H1 (cell line): ENCODE results near the gene ALDOC. TPM values are rescaled to one million over a fixed set of nuclear protein-coding genes. Genes with fewer than 3 reads are reported as not detected.

Experiments
- CTCF ChIA-PET: fragments of 300-600 bp; sonication (Branson Sonifier 250); formaldehyde crosslinking; loops from one replicate; lab custom pipeline; 2021; ENCODE audit not compliant: partially characterized antibody; lab: Charles Lee
- POLR2A ChIA-PET: fragments of 300-600 bp; sonication (Branson Sonifier 250); formaldehyde crosslinking; loops from one replicate; lab custom pipeline; 2021; ENCODE audit warnings: inconsistent platforms; ENCODE audit not compliant: partially characterized antibody; lab: Charles Lee
- DNase-seq, 2 experiments: peaks; one replicate each; pipeline versions ENCODE4 v3.0.0 to v3.0.0-alpha.2; 2010 to 2022; ENCODE audit warnings: low spot score in 2 of 2, low read depth in 1 of 2, mixed read lengths in 1 of 2
- FAIRE-seq: peaks from 2 replicates; lab custom pipeline; 2011; peaks lifted over from hg19 to GRCh38; lab: Jason Lieb, UNC
- H2AFZ ChIP-seq: 2 replicates; pipeline ENCODE4 v1.8.1; 2012; ENCODE audit warnings: low read length, inconsistent platforms
- H2AK5ac ChIP-seq: 2 replicates; pipeline ENCODE4 v1.6.1; 2013; ENCODE audit warnings: low read depth, low read length
- H2BK120ac ChIP-seq: replicated peaks from 2 replicates; pipeline ENCODE3; 2013; ENCODE audit warnings: low read depth, low read length, inconsistent platforms
- H2BK12ac ChIP-seq: 2 replicates; pipeline ENCODE4 v1.6.1; 2013; ENCODE audit warnings: low read depth, low read length
- H2BK15ac ChIP-seq: 2 replicates; pipeline ENCODE4 v1.6.1; 2013; ENCODE audit warnings: low read length
- H2BK20ac ChIP-seq: 2 replicates; pipeline ENCODE4 v1.6.1; 2013; ENCODE audit warnings: low read length
- H2BK5ac ChIP-seq: 2 replicates; pipeline ENCODE4 v1.6.1; 2013; ENCODE audit warnings: low read depth, low read length
- H3K14ac ChIP-seq: 2 replicates; pipeline ENCODE4 v1.6.1; 2013; ENCODE audit warnings: inconsistent platforms; ENCODE audit not compliant: insufficient read length
- H3K18ac ChIP-seq: 2 replicates; pipeline ENCODE4 v1.6.1; 2013; ENCODE audit warnings: low read length; ENCODE audit errors: extremely low read depth
- H3K23ac ChIP-seq: 2 replicates; pipeline ENCODE4 v1.6.1; 2013; ENCODE audit warnings: inconsistent platforms; ENCODE audit not compliant: insufficient read length
- H3K23me2 ChIP-seq: 2 replicates; pipeline ENCODE4 v1.6.1; 2013; ENCODE audit warnings: low read depth, low read length
- H3K27ac ChIP-seq: 2 replicates; pipeline ENCODE4 v1.6.1; 2011; ENCODE audit warnings: low read depth, low read length, inconsistent platforms
- H3K27me3 ChIP-seq, 4 experiments: replicated peaks in 1 of 4; 1 replicate in 1 of 4; 2 replicates in 3 of 4; pipeline versions ENCODE4 v1.6.1 to v1.8.1; 2011 to 2013; ENCODE audit warnings: low read length in 3 of 4, mild to moderate bottlenecking in 3 of 4, inconsistent platforms in 2 of 4, mixed read lengths in 2 of 4, moderate library complexity in 1 of 4; ENCODE audit not compliant: control insufficient read depth in 3 of 4, insufficient read depth in 3 of 4; ENCODE audit errors: extremely low read depth in 1 of 4
- H3K36me3 ChIP-seq, 4 experiments: 2 replicates each; pipeline versions ENCODE4 v1.6.1 to v1.8.1; 2011 to 2013; ENCODE audit warnings: mild to moderate bottlenecking in 4 of 4, low read length in 3 of 4, moderate library complexity in 2 of 4, control low read depth in 1 of 4, inconsistent platforms in 1 of 4; ENCODE audit not compliant: insufficient read depth in 4 of 4, control insufficient read depth in 2 of 4
- H3K4ac ChIP-seq: replicated peaks from 2 replicates; pipeline ENCODE3; 2013; ENCODE audit warnings: low read length, low read depth, mixed read lengths, inconsistent platforms; ENCODE audit not compliant: insufficient read length
- H3K4me1 ChIP-seq, 4 experiments: replicated peaks in 1 of 4; 1 replicate in 1 of 4; 2 replicates in 3 of 4; pipeline versions ENCODE4 v1.6.1 to v1.8.1; 2011 to 2013; ENCODE audit warnings: low read length in 3 of 4, inconsistent platforms in 2 of 4, mixed read lengths in 1 of 4; ENCODE audit not compliant: insufficient read depth in 4 of 4, control insufficient read depth in 3 of 4
- H3K4me2 ChIP-seq, 2 experiments: 2 replicates each; pipeline versions ENCODE4 v1.6.1 to v1.8.1; 2011 to 2013; ENCODE audit warnings: low read depth in 2 of 2, low read length in 2 of 2, control low read depth in 1 of 2, inconsistent platforms in 1 of 2, mild to moderate bottlenecking in 1 of 2; ENCODE audit not compliant: insufficient read depth in 1 of 2
- H3K4me3 ChIP-seq, 4 experiments: fragments of 200-600, 300-600 bp in 1 of 4; sonication (generic), shearing (Covaris generic), sonication (Bioruptor Twin) in 1 of 4; 2 replicates each; pipeline versions ENCODE4 v1.5.1 to v1.8.1; 2011 to 2016; ENCODE audit warnings: low read length in 4 of 4, low read depth in 3 of 4, control low read depth in 2 of 4, inconsistent platforms in 2 of 4, mild to moderate bottlenecking in 2 of 4, mixed read lengths in 1 of 4, moderate library complexity in 1 of 4; ENCODE audit not compliant: insufficient read depth in 2 of 4; ENCODE audit errors: extremely low read depth in 1 of 4
- H3K56ac ChIP-seq: replicated peaks from 2 replicates; pipeline ENCODE3; 2013; ENCODE audit warnings: low read depth, mild to moderate bottlenecking, mixed read lengths, low read length, inconsistent platforms; ENCODE audit not compliant: insufficient read length
- H3K79me1 ChIP-seq: 2 replicates; pipeline ENCODE4 v1.6.1; 2013; ENCODE audit warnings: low read depth, low read length, control low read depth
- H3K79me2 ChIP-seq, 2 experiments: 2 replicates each; pipeline versions ENCODE4 v1.6.1 to v1.8.1; 2012 to 2013; ENCODE audit warnings: low read length in 2 of 2, mild to moderate bottlenecking in 2 of 2, inconsistent platforms in 1 of 2; ENCODE audit not compliant: insufficient read depth in 2 of 2, control insufficient read depth in 1 of 2
- H3K9ac ChIP-seq, 4 experiments: replicated peaks in 1 of 4; 1 replicate in 1 of 4; 2 replicates in 3 of 4; pipeline versions ENCODE4 v1.6.1 to v1.8.1; 2011 to 2013; ENCODE audit warnings: low read depth in 3 of 4, low read length in 3 of 4, control low read depth in 2 of 4, mild to moderate bottlenecking in 2 of 4, moderate library complexity in 2 of 4, inconsistent platforms in 1 of 4; ENCODE audit errors: extremely low read depth in 1 of 4
- H3K9me3 ChIP-seq, 2 experiments: 2 replicates each; pipeline versions ENCODE4 v1.6.1 to v1.8.1; 2012 to 2013; ENCODE audit warnings: mild to moderate bottlenecking in 2 of 2, moderate library complexity in 2 of 2, control low read depth in 1 of 2, inconsistent platforms in 1 of 2, low read depth in 1 of 2, low read length in 1 of 2, mixed read lengths in 1 of 2; ENCODE audit not compliant: insufficient read depth in 2 of 2
- H4K20me1 ChIP-seq, 2 experiments: replicated peaks in 1 of 2; 2 replicates each; pipeline versions ENCODE3 to v1.8.1; 2011 to 2013; ENCODE audit warnings: inconsistent platforms in 2 of 2, low read length in 2 of 2, mild to moderate bottlenecking in 1 of 2; ENCODE audit not compliant: insufficient read depth in 2 of 2, control insufficient read depth in 1 of 2
- H4K5ac ChIP-seq: 2 replicates; pipeline ENCODE4 v1.6.1; 2013; ENCODE audit warnings: low read length, low read depth, mixed read lengths, inconsistent platforms; ENCODE audit not compliant: insufficient read length
- H4K8ac ChIP-seq: 2 replicates; pipeline ENCODE4 v1.8.0; 2013; ENCODE audit warnings: mild to moderate bottlenecking, moderate library complexity, low read length, inconsistent platforms; ENCODE audit not compliant: insufficient read depth; ENCODE audit errors: extremely low read depth
- H4K91ac ChIP-seq: replicated peaks from 2 replicates; pipeline ENCODE3; 2013; ENCODE audit warnings: low read length, mixed read lengths, inconsistent platforms; ENCODE audit not compliant: insufficient read length
- EGR1 ChIP-seq: IDR thresholded peaks from 2 replicates; pipeline ENCODE4 v1.6.1; 2011; ENCODE audit warnings: low read depth, low read length, borderline replicate concordance
- EZH2 ChIP-seq: fragments of 200-600 bp; sonication (generic); IDR thresholded peaks from 2 replicates; pipeline ENCODE4 v1.7.1; 2012; ENCODE audit warnings: low read depth, mild to moderate bottlenecking, moderate library complexity, low read length, inconsistent platforms; ENCODE audit not compliant: severe bottlenecking
- KDM1A ChIP-seq: fragments of 200-600, 300-600 bp; sonication (generic); IDR thresholded peaks from 2 replicates; pipeline ENCODE4 v1.7.1; 2016; ENCODE audit warnings: mild to moderate bottlenecking, low read length, borderline replicate concordance
- POLR2A ChIP-seq, 2 experiments: IDR thresholded peaks; 1 replicate in 1 of 2; 2 replicates in 1 of 2; pipeline ENCODE4 v1.6.1; 2011; ENCODE audit warnings: low read depth in 2 of 2, low read length in 2 of 2, mild to moderate bottlenecking in 2 of 2; ENCODE audit errors: control extremely low read depth in 1 of 2
- POU5F1 ChIP-seq: IDR thresholded peaks from 2 replicates; pipeline ENCODE4 v1.6.1; 2011; ENCODE audit warnings: low read depth, mild to moderate bottlenecking, low read length, moderate library complexity
- RNF2 ChIP-seq: fragments of 200-900, 300-1000 bp; sonication (generic); IDR thresholded peaks from 2 replicates; pipeline ENCODE4 v1.7.1; 2016; ENCODE audit warnings: borderline replicate concordance, low read depth, mild to moderate bottlenecking, antibody characterized with exemption, low read length; ENCODE audit not compliant: poor library complexity, severe bottlenecking; ENCODE audit errors: missing control alignments
- SAP30 ChIP-seq: fragments of 300-600 bp; sonication (generic); IDR thresholded peaks from 2 replicates; pipeline ENCODE4 v1.7.1; 2012; ENCODE audit warnings: low read length, moderate library complexity, mild to moderate bottlenecking, inconsistent platforms; ENCODE audit not compliant: insufficient read depth, insufficient replicate concordance
- SIN3A ChIP-seq, 2 experiments: IDR thresholded peaks in 1 of 2; conservative IDR thresholded peaks in 1 of 2; 2 replicates each; pipeline ENCODE4 v1.6.1; 2011 to 2012; ENCODE audit warnings: low read length in 2 of 2, improper control_type of control experiment in 1 of 2, low read depth in 1 of 2, mild to moderate bottlenecking in 1 of 2
- TBP ChIP-seq: IDR thresholded peaks from 2 replicates; pipeline ENCODE4 v1.6.1; 2011; ENCODE audit warnings: low read depth, low read length, improper control_type of control experiment
- WGBS, 2 experiments: shearing (Covaris generic) in 1 of 2; methylation state at CpG; one replicate each; pipeline versions ENCODE4 v1.1.6 to v1.1.7; 2013 to 2015; ENCODE audit warnings: low lambda C conversion rate in 2 of 2, mixed read lengths in 2 of 2, inconsistent platforms in 1 of 2, low coverage in 1 of 2, missing lambda C conversion rate in 1 of 2; ENCODE audit not compliant: insufficient replicate concordance in 2 of 2, insufficient coverage in 1 of 2, insufficient read length in 1 of 2; ENCODE audit errors: extremely low coverage in 1 of 2, missing lambda C conversion rate in 1 of 2; 5-methylcytosine and 5-hydroxymethylcytosine counted together
- polyA plus RNA-seq, 7 experiments: library from polyadenylated mRNA; depleted of rRNA in 3 of 7; stranded (reverse) in 5 of 7; unstranded in 2 of 7; fragments of >200 nt in 5 of 7; fragments of 200-250 nt in 2 of 7; gene quantifications; 1 replicate in 5 of 7; 2 replicates in 1 of 7; 4 replicates in 1 of 7; pipeline versions ENCODE4 v1.2.1 to v1.2.3, GENCODE V29; 2011 to 2013; ENCODE audit warnings: missing spikeins in 2 of 7, mixed read lengths in 2 of 7
- total RNA-seq: library from RNA; stranded (reverse); fragmentation: NEBNext Ultra II Directional; extraction: Animal tissue kit (Norgen Biotek cat#: 25700); gene quantifications from 2 replicates; pipeline ENCODE4 v1.2.1, GENCODE V29; 2021
- TF ChIP-seq, protein P1 (sequence below): IDR thresholded peaks from 2 replicates; pipeline ENCODE4 v1.6.1; 2011; ENCODE audit warnings: low read depth, mild to moderate bottlenecking, low read length; ENCODE audit not compliant: insufficient read depth

The ALDOC gene
- total and polyA plus RNA-seq, 2 of the 8 experiments (the other 6 are each of a cell fraction or from before 2014, with no cell fraction given), result 51.6 to 103 TPM

DNA sequence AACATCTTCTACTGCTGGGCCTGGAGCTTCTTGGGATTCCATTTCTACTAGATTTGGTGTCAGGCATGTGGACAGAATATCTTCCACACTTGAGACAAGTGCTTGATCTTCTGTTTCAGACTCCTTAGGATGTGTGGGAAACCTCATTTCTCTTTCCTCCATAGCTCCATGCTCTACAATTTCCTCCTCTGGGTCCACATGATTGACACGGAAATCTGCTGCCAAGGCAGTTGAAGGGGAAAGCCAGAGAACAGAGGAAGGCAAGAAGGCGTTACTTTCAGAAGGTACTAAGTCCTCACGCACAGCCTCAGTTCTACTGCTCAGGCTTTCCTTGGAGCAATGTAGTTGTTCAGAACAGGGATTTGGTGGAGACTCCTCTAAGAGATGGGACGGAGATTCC is 15.6 kb upstream of the ALDOC start:
- no peaks in the 10 kb centered on the region for H3K4me1 ChIP-seq
- no peak overlapping the region for H3K4me3 ChIP-seq
- H3K9me3 ChIP-seq, result no peaks in the 10 kb centered on the region
- H3K79me2 ChIP-seq, result peaks cover 3 to 5% of the 10 kb centered on the region in 2 experiments
- no peak for FAIRE-seq
- no peak overlapping the region for H4K8ac ChIP-seq
- H4K91ac ChIP-seq, result no peak overlapping the region
- H3K27ac ChIP-seq, result no peak overlapping the region
- H2BK12ac ChIP-seq, result no peak overlapping the region
- no peak overlapping the region for H2AFZ ChIP-seq
- 97% methylated on average over 4 of the region's 4 CpGs; no CpG with 5 or more reads in 1 of the 2 experiments for WGBS, 2 experiments
- no peak overlapping the region for H3K4ac ChIP-seq
- H2BK5ac ChIP-seq, result no peak overlapping the region
- no peak overlapping the region for H3K4me2 ChIP-seq
- no peak overlapping the region for H2BK15ac ChIP-seq
- no peak overlapping the region for H2AK5ac ChIP-seq
- CTCF ChIA-PET, result interaction anchor here (0.6 to 1.9 kb wide), 6 partner anchors 13 to 132 kb away, joined by 3 to 11 read pairs (median 3); no protein-coding TSS in a partner anchor
- no peak overlapping the region for H2BK20ac ChIP-seq
- no peak for DNase-seq
- no peaks in the 10 kb centered on the region for H3K27me3 ChIP-seq
- peaks cover 3 to 4% of the 10 kb centered on the region in 2 experiments for H4K20me1 ChIP-seq
- H3K18ac ChIP-seq, result no peak overlapping the region
- no peak overlapping the region for H3K9ac ChIP-seq
- H3K14ac ChIP-seq, result no peak overlapping the region
- no peak overlapping the region for H3K23ac ChIP-seq
- H3K36me3 ChIP-seq, result peaks cover 29 to 56% (median 47%) of the 10 kb centered on the region in 4 experiments
- H4K5ac ChIP-seq, result no peak overlapping the region
- no peak overlapping the region for H2BK120ac ChIP-seq
- POLR2A ChIA-PET, result interaction anchor here (1.0 to 2.3 kb wide), 6 partner anchors 10 to 26 kb away, joined by 4 to 10 read pairs (median 5); partner anchors contain the start of genes ALDOC and RSKR
- H3K79me1 ChIP-seq, result no peaks in the 10 kb centered on the region
- no peaks in the 10 kb centered on the region for H3K23me2 ChIP-seq
- no peak overlapping the region for H3K56ac ChIP-seq
- TF ChIP-seq, protein P1, sequence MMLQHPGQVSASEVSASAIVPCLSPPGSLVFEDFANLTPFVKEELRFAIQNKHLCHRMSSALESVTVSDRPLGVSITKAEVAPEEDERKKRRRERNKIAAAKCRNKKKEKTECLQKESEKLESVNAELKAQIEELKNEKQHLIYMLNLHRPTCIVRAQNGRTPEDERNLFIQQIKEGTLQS, result no peak
- TF ChIP-seq TBP (no peak), EGR1 (no peak), KDM1A (no peak), SIN3A (conservative IDR thresholded peaks at IDR 0.05 in 1 of 2, IDR thresholded peaks at IDR 0.05 in 1 of 2; ENCODE audit: low read depth in 1 of 2, low read length in 2 of 2) (no peak), POLR2A (IDR thresholded peaks at IDR 0.05; ENCODE audit: control extremely low read depth in 1 of 2, low read depth in 2 of 2, low read length in 2 of 2) (no peak), POU5F1 (no peak), EZH2 (no peak), SAP30 (no peak), RNF2 (no peak)
